Measurements from ENCODE around the gene BTBD1.
"Not testable (repeated sequence)": the region's sequence is repeated elsewhere in the genome, so short reads cannot be mapped to it uniquely, and the experiment has no call there.

The BTBD1 gene

GRCh38 chr15:83092309-83092976, 25.4 kb upstream of the BTBD1 start:
- peak; percentile 87 for DNase-seq

DNA sequence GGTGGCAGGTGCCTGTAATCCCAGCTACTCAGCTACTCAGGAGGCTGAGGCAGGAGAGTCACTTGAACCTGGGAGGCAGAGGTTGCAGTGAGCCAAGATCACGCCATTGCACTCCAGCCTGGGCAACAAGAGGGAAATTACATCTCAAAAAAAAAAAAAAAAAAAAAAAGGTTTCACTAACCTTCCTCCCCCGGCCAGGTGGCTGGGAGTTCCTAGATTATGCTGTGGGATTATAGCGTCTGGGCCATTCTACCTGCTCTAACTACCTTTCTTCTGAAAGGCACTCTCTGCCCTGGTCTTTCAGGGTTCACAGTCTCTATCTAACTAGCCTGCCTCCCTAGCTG, 24.9 kb upstream of the BTBD1 start:
- not testable (repeated sequence) for DNase-seq

- no peak for DNase-seq
Measured at GRCh38 chr15:83090465-83090864, 23.4 kb upstream of the BTBD1 start.

GRCh38 chr15:83088876-83089275, 21.8 kb upstream of the BTBD1 start:
- DNase-seq = no peak

DNA sequence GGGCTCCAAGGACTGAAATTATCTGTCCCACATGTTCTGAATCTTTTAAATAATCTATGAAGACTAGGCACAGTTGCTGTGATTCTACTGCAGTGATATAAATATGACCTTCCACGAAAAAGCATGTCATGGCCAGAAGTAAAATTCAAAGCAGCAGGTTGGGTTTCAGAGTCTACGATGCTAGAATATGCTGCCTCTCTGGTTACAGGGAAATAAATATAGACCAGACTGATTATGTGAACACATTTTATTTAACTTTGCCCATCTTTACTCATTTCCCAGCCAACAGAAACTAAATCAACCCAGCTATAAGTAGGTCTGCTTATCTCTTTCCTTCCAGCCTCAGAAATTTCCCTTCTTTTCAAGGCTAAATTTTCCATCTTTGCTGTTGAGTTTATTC, 20.5 kb upstream of the BTBD1 start:
- no peak for DNase-seq

DNA sequence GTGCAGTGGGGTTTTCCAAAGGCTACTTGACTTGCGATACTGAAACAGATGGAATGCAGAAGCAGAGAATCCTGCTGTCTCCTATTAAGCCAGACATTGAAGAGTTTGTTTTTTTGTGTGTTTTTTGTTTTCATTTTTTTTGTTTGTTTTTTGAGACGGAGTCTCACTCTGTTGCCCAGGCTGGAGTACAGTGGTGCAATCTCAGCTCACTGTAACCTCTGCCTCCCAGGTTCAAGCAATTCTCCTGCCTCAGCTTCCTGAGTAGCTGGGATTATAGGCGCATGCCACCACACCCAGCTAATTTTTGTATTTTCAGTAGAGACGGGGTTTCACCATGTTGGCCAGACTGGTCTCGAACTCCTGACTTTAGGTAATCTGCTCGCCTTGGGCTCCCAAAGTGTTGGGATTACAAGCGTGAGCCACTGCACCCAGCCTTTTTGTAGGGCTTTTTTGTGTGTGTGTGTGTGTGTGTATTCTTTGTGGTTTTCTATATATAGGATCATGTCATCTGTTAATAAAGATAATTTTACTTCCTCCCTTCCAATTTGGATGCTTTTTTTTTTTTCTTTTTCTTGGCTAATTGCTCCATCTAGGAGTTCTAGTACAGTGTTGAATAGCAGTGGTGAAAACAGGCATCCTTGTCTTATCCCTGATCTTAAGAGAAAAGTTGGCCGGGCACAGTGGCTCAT, 19.0 kb upstream of the BTBD1 start:
- not testable (repeated sequence) for DNase-seq

GRCh38 chr15:83085461-83085860, 18.4 kb upstream of the BTBD1 start:
- DNase-seq = not testable (repeated sequence)

GRCh38 chr15:83082730-83083386, 15.8 kb upstream of the BTBD1 start:
- no peak for DNase-seq

- no peak for DNase-seq
Measured at GRCh38 chr15:83081256-83082014, 14.4 kb upstream of the BTBD1 start.

GRCh38 chr15:83078712-83079111, 11.7 kb upstream of the BTBD1 start:
- no peak for DNase-seq

DNA sequence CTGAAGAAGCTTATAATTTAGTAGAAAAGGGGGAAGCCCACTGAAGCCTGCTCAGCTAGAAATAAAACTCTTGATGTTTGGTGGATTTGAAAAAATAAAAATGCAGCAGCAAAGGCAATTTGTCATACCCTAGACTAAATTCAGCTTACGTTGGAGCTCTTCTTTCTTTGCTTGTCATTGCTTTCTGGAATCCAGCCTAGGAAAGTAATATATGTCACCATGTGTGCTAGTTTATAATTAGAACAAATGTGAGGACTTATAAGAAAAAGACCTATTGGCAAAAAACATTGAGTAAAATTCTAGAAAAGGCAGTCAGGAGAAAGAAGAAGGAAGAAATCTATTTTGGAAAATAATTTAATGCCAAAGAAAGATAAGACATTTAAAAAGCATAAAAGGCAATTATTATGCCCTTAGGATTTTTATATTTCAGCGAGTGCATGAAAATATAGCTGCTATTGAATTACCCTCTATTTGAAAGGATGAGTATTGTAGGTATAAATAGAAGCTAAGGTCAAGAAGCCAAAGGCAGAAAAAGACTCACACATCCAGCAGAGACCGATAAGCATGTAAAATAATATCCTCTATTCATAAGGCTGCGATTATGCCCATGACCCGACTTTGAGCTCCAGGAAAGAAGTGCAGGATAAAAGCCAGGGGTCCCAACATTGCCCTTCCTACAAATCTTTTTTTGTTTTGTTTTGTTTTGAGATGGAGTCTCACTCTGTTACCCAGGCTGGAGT, 10.6 kb upstream of the BTBD1 start:
- no peak for DNase-seq

GRCh38 chr15:83069211-83069642, 2.2 kb upstream of the BTBD1 start:
- DNase-seq = not testable (repeated sequence)

GRCh38 chr15:83068054-83068453, 1.0 kb upstream of the BTBD1 start:
- no peak for DNase-seq

DNA sequence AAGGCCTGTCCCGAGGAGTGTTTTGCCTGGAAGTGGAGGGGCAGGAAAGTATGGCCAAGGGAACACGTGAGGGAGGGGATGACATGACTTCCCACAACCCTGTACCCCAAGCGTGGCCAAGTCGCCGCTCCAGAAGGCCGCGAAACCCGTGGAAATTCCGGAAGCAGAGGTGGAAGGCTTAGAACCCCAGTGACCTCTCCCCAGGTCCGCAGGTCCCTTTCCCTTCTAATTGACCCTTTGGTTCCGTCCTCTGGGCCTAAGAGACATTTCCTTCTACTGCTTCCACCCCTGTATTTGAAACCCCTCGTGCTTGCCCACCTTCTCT, 548 bp upstream of the BTBD1 start:
- no peak for DNase-seq

DNA sequence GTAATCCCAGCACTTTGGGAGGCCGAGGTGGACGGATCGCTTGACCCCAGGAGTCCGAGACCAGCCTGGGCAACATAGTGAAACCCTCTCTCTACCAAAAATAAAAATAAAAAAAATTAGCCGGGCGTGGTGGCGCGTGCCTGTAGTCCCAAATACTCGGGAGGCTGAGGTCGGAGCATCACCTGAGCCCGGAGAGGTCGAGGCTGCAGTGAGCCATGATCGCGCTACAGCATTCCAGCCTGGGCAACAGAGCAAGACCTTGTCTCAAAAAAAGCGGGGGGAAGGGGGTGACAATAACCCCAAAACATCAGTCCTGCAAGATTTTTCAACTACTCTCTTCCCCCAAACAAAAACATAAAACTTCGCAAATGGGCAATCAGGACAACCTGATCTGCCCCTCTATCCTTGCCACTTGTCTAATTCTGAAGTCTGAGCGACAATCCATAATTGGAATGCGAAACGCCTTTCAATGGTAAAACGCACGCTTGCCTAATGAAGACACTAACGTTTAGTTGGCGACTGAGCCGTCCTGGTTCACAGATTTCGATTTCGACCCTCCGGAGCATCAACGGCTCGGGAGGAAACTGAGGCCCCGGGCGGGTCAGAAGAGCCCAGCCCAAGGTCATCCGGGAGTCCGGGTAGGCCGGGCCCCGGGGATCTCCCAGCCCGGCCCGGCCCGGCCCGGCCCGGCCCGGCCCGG, 868 bp downstream of the BTBD1 start:
- peak; percentile 23 for DNase-seq

GRCh38 chr15:83065431-83065830, 1.6 kb downstream of the BTBD1 start:
- no peak for DNase-seq

DNA sequence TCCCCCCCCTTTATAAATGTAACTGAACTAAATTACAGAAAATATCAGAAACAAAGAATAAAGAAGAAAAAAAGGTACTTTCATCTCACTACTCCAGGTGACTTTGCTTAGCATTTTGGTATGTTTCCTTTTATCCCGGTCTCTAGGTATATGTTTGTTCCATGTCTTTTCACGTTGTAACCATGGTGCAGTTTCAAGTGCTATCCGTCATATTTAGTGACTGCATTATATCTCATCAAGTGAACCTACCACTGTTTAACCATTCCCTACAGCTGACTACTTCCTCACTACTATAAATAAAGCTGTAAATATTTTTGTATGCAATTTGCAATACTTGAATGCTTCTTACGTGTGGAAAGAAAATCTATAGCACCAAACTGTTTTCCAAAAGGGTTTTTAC, 2.2 kb downstream of the BTBD1 start:
- DNase-seq = peak; percentile 31

- DNase-seq = no peak
Measured at GRCh38 chr15:83063551-83063950, 3.5 kb downstream of the BTBD1 start.

GRCh38 chr15:83062768-83063180, 4.3 kb downstream of the BTBD1 start:
- DNase-seq = peak; percentile 64

- DNase-seq = no peak
Measured at GRCh38 chr15:83061680-83062079, 5.4 kb downstream of the BTBD1 start.

DNA sequence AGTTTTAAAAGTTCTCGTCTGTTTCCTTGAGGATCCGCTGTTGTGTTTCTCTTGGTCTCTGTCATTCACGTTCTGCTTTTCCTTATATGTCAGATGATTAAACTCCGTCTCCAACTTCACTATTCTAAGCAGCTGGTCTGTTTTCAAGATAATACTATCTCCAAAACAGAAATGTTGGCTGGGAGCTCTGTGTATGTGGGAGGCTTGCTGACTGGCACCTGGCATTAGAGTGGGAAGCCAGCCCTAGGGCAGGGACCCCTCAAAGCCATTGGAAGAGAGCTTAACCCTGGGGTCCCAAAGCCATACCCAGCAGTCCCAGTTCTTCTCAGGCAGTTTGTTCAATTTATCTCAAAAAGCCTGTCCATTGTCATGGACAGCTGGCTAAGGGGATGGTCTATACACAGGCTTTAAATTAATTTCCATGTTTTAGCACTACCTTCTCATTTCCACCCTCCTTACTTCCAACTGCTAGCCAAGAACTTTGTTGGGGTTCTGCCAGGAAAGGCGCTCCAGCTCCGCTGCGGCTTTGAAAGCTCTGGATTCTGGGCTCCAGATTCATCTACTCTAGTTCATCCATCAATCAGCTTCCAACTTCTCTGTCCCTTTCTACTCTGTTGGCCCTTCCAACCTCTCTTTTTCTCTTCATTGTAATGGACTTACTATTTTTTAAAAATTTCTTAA, 9.2 kb downstream of the BTBD1 start:
- no peak for DNase-seq

- no peak for DNase-seq
Measured at GRCh38 chr15:83057002-83057401, 10.1 kb downstream of the BTBD1 start.
